HEK293T (cell line): ENCODE measurements around the gene CTAGE1.

ENCODE experiments used
- CTCF ChIA-PET: fragments of 350-600 bp; formaldehyde crosslinking; extraction: SDS; loops from one replicate; lab custom pipeline; 2021; ENCODE audit warnings: antibody characterized with exemption, inconsistent platforms; lab: Yijun Ruan, JAX
- POLR2A ChIA-PET: fragments of 350-600 bp; formaldehyde crosslinking; extraction: SDS; loops from one replicate; lab custom pipeline; 2020; ENCODE audit warnings: antibody characterized with exemption, inconsistent platforms; lab: Yijun Ruan, JAX
- DNase-seq: peaks from one replicate; pipeline ENCODE4 v3.0.0; 2012; ENCODE audit warnings: mixed read lengths; ENCODE audit errors: extremely low spot score
- ARNT ChIP-seq: fragments of 450-650 bp; IDR thresholded peaks from 2 replicates; pipeline ENCODE4 v1.6.1; 2017; ENCODE audit warnings: mild to moderate bottlenecking
- BHLHE40 ChIP-seq: fragments of 450-650 bp; IDR thresholded peaks from 2 replicates; pipeline ENCODE4 v1.6.1; 2016; ENCODE audit warnings: mild to moderate bottlenecking, moderate library complexity, borderline replicate concordance
- CTBP1 ChIP-seq: fragments of 450-650 bp; IDR thresholded peaks from 2 replicates; pipeline ENCODE4 v1.6.1; 2016; ENCODE audit warnings: borderline replicate concordance
- ELF4 ChIP-seq: fragments of 450-650 bp; IDR thresholded peaks from 2 replicates; pipeline ENCODE4 v1.6.1; 2017; ENCODE audit warnings: antibody characterized with exemption
- FOXA1 ChIP-seq: fragments of 450-650 bp; IDR thresholded peaks from 2 replicates; pipeline ENCODE4 v1.6.1; 2016; ENCODE audit warnings: mild to moderate bottlenecking
- FOXK2 ChIP-seq: fragments of 450-650 bp; IDR thresholded peaks from 2 replicates; pipeline ENCODE4 v1.6.1; 2016; ENCODE audit warnings: mild to moderate bottlenecking
- FOXM1 ChIP-seq: fragments of 450-650 bp; IDR thresholded peaks from 2 replicates; pipeline ENCODE4 v1.6.1; 2017; ENCODE audit warnings: mild to moderate bottlenecking, borderline replicate concordance
- HDGF ChIP-seq: fragments of 450-650 bp; IDR thresholded peaks from 2 replicates; pipeline ENCODE4 v1.6.1; 2017; ENCODE audit warnings: antibody characterized with exemption, borderline replicate concordance
- L3MBTL2 ChIP-seq: fragments of 450-650 bp; conservative IDR thresholded peaks from 2 replicates; pipeline ENCODE4 v1.6.1; 2016; ENCODE audit warnings: mild to moderate bottlenecking
- LEF1 ChIP-seq: fragments of 450-650 bp; IDR thresholded peaks from 2 replicates; pipeline ENCODE4 v1.6.1; 2017; ENCODE audit warnings: mild to moderate bottlenecking, borderline replicate concordance
- NFRKB ChIP-seq: fragments of 450-650 bp; IDR thresholded peaks from 2 replicates; pipeline ENCODE4 v1.6.1; 2016; ENCODE audit warnings: mild to moderate bottlenecking, moderate library complexity
- SP1 ChIP-seq: fragments of 450-650 bp; IDR thresholded peaks from 2 replicates; pipeline ENCODE4 v1.6.1; 2017
- SUZ12 ChIP-seq: fragments of 450-650 bp; IDR thresholded peaks from 2 replicates; pipeline ENCODE4 v1.6.1; 2016; ENCODE audit warnings: mild to moderate bottlenecking
- TARDBP ChIP-seq: fragments of 450-650 bp; IDR thresholded peaks from 2 replicates; pipeline ENCODE4 v1.6.1; 2016
- ZNF384 ChIP-seq: fragments of 450-650 bp; IDR thresholded peaks from 2 replicates; pipeline ENCODE4 v1.6.1; 2016
- TF ChIP-seq, protein P1 (sequence below): fragments of 450-650 bp; IDR thresholded peaks from 2 replicates; pipeline ENCODE4 v1.6.1; 2016

The CTAGE1 gene

DNA sequence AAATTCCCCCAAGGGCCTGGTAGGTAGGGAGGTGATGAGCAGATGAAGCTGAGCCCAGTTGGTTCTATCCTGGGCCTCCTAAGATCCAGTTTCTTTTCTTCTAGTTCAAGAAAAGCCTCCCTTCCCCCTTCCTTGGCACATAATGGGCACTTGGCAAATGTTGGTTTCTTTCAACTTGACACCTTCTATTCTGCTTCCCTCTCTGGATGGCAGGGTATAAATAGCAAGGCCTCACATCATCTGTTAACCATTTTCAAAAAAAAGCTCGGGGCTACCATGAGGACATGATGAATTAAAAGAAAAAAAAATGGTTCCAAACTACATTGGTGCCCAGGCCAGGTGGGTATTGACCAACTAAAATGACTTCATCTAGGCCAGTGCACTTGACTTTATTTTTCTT lies 29.9 kb downstream of the CTAGE1 start:
- TF ChIP-seq SP1 (no peak), HDGF (no peak), TARDBP (no peak), BHLHE40 (no peak), ZNF384 (no peak), CTBP1 (no peak), SUZ12 (no peak), L3MBTL2 (no peak), NFRKB (no peak), FOXK2 (no peak), ELF4 (no peak), FOXA1 (no peak)
- TF ChIP-seq, protein P1, sequence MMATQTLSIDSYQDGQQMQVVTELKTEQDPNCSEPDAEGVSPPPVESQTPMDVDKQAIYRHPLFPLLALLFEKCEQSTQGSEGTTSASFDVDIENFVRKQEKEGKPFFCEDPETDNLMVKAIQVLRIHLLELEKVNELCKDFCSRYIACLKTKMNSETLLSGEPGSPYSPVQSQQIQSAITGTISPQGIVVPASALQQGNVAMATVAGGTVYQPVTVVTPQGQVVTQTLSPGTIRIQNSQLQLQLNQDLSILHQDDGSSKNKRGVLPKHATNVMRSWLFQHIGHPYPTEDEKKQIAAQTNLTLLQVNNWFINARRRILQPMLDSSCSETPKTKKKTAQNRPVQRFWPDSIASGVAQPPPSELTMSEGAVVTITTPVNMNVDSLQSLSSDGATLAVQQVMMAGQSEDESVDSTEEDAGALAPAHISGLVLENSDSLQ = no peak
- CTCF ChIA-PET = interaction anchor here (2.0 kb wide), 1 partner anchor 9 kb away, joined by 8 read pairs; no protein-coding TSS in a partner anchor
- POLR2A ChIA-PET = no interaction called here
- DNase-seq = no peak

GRCh38 chr18:22387364-22387763 lies 30.4 kb downstream of the CTAGE1 start:
- CTCF ChIA-PET = interaction anchor here (2.0 kb wide), 1 partner anchor 9 kb away, joined by 8 read pairs; no protein-coding TSS in a partner anchor

GRCh38 chr18:22385718-22386117 lies 32.0 kb downstream of the CTAGE1 start:
- POLR2A ChIA-PET = no interaction called here
- no peak for DNase-seq
- TF ChIP-seq NFRKB = no peak
- TF ChIP-seq SUZ12 = no peak
- no peak for TF ChIP-seq HDGF
- TF ChIP-seq FOXM1 = no peak
- no peak for TF ChIP-seq SP1
- no peak for TF ChIP-seq BHLHE40
- no peak for TF ChIP-seq ARNT
- no peak for TF ChIP-seq L3MBTL2
- TF ChIP-seq ELF4 = no peak
- TF ChIP-seq FOXA1 = no peak
- TF ChIP-seq TARDBP = no peak
- TF ChIP-seq, protein P1 = no peak
- CTCF ChIA-PET = no interaction called here

More at GRCh38 chr18:22387364-22387763, 30.4 kb downstream of the CTAGE1 start:
- TF ChIP-seq SUZ12 (no peak), FOXK2 (no peak), NFRKB (no peak), TARDBP (no peak), FOXM1 (no peak), CTBP1 (no peak), ARNT (no peak), HDGF (no peak)
- POLR2A ChIA-PET = no interaction called here
- no peak for DNase-seq

DNA sequence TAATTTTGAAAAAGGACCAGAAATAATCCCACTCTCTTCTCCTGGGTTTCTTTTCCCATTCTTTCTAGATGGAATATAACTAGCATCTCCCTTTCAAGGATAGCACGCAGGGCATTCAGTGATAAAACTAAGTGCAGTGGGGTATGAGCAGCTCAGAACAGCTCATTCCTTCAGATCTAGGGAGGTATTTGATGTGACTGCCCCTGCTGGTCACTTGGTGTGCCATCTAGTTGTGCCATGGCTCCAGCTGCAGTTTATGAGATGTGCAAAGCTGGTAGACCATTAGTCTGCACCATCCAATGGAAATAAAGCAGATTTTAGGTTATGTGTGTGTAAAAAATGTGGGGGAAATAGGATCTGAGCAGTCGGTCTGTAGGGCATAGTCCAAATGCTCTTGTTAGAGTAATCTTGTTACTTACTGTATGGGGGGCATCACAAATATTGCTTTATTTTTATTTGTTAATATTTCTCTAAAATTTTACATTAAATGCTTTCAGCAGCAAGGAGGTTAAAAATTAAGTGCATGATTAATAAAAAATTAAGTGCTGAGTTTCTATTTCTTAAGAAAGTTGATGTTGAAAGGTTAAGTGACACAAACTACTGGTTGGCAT lies 38.9 kb downstream of the CTAGE1 start:
- ChIA-PET POLR2A (no interaction called here), CTCF (interaction anchor here (0.5 to 1.3 kb wide), 16 partner anchors 10 to 465 kb away, joined by 3 to 8 read pairs (median 4); no protein-coding TSS in a partner anchor)
- TF ChIP-seq ELF4 (no peak), NFRKB (no peak), ZNF384 (no peak), TARDBP (no peak), FOXK2 (no peak), HDGF (no peak), CTBP1 (no peak), BHLHE40 (no peak), SP1 (no peak), FOXM1 (no peak), L3MBTL2 (no peak), ARNT (no peak), SUZ12 (no peak), FOXA1 (no peak), LEF1 (no peak)
- TF ChIP-seq, protein P1 = no peak
- peak; percentile 75 for DNase-seq

DNA sequence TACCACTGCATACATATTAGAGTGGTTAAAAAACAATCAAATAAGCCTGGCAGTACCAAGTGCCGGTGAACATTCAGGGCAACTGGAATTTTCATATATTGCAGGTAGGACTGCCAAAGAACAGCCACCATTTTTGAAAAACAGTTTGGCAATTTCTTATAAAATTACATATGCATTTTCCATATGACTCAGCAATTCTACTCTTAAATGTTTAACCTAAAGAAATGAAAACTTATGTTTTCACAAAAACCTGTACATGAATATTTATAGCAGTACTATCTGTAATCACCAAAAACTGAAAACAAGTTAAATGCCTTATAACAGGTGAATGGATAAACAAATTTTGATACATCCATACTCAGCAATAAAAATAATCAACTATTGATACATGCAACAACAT lies 39.9 kb downstream of the CTAGE1 start:
- TF ChIP-seq LEF1 = no peak
- CTCF ChIA-PET = interaction anchor here (0.6 to 1.3 kb wide), 3 partner anchors 11 to 773 kb away, joined by 4 to 8 read pairs (median 4); no protein-coding TSS in a partner anchor
- POLR2A ChIA-PET = no interaction called here
- no peak for DNase-seq

DNA sequence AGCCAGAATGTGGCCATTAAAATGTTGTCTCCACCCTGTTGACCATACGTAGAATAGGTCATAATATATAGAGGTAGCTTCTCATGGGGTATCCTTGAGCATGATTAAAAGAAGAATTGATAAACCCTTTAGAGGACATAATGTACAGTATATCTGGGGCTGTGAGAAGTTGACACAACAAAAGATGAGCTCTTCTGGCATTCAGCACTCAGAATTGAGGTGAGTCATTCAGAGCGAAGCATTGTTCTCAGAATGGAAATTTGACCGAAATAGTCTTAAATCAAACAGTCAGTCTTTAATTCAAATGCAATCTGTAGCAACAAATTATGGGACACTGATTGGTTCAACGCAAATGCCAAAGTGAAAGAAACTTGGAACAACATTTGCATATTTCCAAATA lies 47.3 kb downstream of the CTAGE1 start:
- no peak for DNase-seq
- TF ChIP-seq BHLHE40 = no peak
- TF ChIP-seq, protein P1 = no peak
- TF ChIP-seq FOXK2 = no peak
- no peak for TF ChIP-seq SP1
- no peak for TF ChIP-seq TARDBP
- no peak for TF ChIP-seq NFRKB
- TF ChIP-seq ELF4 = no peak
- no peak for TF ChIP-seq HDGF
- TF ChIP-seq FOXM1 = no peak
- TF ChIP-seq ARNT = no peak
- TF ChIP-seq LEF1 = no peak
- POLR2A ChIA-PET = no interaction called here
- CTCF ChIA-PET = interaction anchor here (0.9 kb wide), 1 partner anchor 95 kb away, joined by 3 read pairs; no protein-coding TSS in a partner anchor
